ENCODE results near the gene DAZAP2. TPM values are rescaled to one million over a fixed set of nuclear protein-coding genes. Genes with fewer than 3 reads are reported as not detected.
"Not testable (repeated sequence)": the region's sequence is repeated elsewhere in the genome, so short reads cannot be mapped to it uniquely, and the experiment has no call there.

The DAZAP2 gene
- total RNA-seq, 1 donor from 2014 or later = 146 TPM

DNA sequence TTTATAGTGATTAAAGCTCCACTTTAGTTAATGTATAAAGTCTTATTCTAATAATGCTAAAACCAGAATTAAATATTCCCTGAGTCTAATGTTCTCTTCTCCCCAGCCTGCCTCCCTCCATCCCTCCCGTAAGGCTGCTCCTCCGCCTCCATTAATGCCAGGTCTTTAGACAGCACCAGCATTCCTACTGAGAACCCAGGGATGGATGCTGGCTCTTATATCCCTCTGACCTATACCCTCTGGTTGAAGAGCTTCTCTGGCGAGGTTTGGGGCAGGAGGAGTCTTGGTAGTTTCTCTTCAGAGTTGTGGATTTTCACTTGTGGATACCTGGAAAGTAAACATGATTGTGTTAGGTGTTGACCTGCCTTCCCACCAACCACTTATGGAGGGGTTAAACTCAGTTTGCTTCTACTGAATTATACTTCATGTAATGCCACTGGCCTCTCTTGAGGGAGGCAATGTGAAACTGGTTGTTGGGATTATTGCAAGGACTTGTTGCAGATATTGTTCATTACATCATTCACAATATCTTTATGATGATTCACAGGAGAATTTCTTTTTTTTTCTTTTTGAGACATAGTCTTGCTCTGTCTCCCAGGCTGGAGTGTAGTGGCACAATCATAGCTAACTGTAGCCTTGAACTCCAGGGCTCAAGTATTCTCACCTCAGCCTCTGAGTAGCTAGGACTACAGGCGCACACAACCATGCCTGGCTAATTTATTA is 42.7 kb downstream of the DAZAP2 start:
- ATAC-seq (no peak), DNase-seq (no peak)
- intact Hi-C loops (cut with micrococcal nuclease) = no loop called here

DNA sequence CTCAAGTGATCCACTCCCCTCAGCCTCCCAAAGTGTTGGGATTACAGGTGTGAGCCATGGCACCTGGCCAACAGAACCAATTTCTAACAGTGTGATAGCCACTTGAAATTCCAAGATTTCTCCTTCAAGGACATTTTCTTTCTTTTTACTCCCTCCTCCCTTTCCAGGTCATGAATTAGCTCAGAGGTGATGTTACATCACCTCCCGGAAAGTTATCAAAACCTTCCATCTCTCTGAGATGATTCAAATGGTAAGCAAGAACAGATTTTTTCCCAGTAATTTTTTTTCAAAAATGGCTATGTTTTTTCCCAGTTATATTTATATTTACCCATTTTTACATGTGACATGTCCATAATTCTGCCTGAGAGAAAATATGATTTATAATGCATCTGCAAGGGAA is 47.2 kb downstream of the DAZAP2 start:
- DNase-seq (no peak), ATAC-seq (no peak)
- intact Hi-C loops (cut with micrococcal nuclease) = no loop called here

GRCh38 chr12:51291603-51292513 is 53.2 kb downstream of the DAZAP2 start:
- intact Hi-C loops (cut with micrococcal nuclease) = not testable (repeated sequence)
- peak; percentile 68 for DNase-seq
- ATAC-seq = peak; percentile 60

Other genes starting within 250 kb of the DAZAP2 start
- 22.9 TPM for gene SLC11A2, start 212.4 kb upstream of the DAZAP2 start, total RNA-seq
- gene LETMD1, start 190.5 kb upstream of the DAZAP2 start, total RNA-seq = 19.3 TPM
- gene CSRNP2, start 155.2 kb upstream of the DAZAP2 start, total RNA-seq = 18.8 TPM
- 24.2 TPM for gene TFCP2, start 65.7 kb upstream of the DAZAP2 start, total RNA-seq
- gene POU6F1, start 20.8 kb upstream of the DAZAP2 start, total RNA-seq = 9.9 TPM
- gene SMAGP, start 31.6 kb downstream of the DAZAP2 start, total RNA-seq = 3.4 TPM
- gene BIN2, start 85.3 kb downstream of the DAZAP2 start, total RNA-seq = 1.7 TPM
- gene CELA1, start 107.9 kb downstream of the DAZAP2 start, total RNA-seq = not detected
- gene GALNT6, start 152.6 kb downstream of the DAZAP2 start, total RNA-seq = 0.77 TPM
- gene SLC4A8, start 186.0 kb downstream of the DAZAP2 start, total RNA-seq = 0.32 TPM